ENCODE measurements around the gene AOAH.
"Not testable (repeated sequence)": the region's sequence is repeated elsewhere in the genome, so short reads cannot be mapped to it uniquely, and the experiment has no call there.

Gene AOAH

DNA sequence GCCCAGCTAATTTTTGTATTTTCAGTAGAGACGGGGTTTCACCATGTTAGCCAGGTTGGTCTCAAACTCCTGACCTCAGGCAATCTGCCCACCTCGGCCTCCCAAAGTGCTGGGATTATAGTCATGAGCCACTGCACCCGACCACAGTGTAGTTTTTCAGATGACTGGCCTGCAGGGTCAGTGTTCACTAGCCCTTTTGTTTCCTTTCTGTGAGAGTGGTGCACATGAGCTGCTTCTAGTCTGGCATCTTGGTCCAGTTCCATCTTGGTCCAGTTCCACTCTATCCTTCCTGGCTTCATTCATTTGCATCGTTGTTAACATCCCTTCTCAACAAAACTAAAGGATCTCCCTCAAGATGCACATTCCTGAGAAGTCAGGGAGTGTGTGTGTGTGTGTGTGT, 240.4 kb downstream of the AOAH start:
- not testable (repeated sequence) for H3K27ac ChIP-seq (ENCODE audit: low read length); H3K9ac ChIP-seq (ENCODE audit: low read depth, low read length); H3K36me3 ChIP-seq (ENCODE audit: insufficient read depth, low read depth, low read length); H3K27me3 ChIP-seq (ENCODE audit: insufficient read depth, low read length); H3K4me3 ChIP-seq (ENCODE audit: low read length); H3K9me3 ChIP-seq (ENCODE audit: insufficient read depth, low read depth, low read length); H3K4me1 ChIP-seq (ENCODE audit: insufficient read depth, low read length)

DNA sequence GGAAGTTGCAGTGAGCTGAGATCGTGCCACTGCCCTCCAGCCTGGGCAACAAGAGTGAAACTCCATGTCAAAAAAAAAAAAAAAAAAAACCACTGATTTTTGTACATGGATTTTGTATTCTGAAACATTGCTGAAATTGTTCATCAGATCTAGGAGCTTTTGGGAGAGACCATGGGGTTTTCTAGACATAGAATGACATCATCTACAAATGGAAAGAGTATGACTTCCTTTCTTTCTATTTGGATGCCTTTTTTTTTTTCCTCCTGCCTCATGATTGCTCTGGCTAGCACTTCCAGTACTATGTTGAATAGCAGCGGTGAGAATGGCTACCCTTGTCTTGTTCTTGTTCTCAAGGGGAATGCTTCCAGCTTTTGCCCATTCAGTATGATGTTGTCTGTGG, 245.5 kb downstream of the AOAH start:
- H3K36me3 ChIP-seq (ENCODE audit: insufficient read depth, low read depth, low read length): no peaks in the 10 kb centered on the region
- H3K27ac ChIP-seq (ENCODE audit: low read length): no peak overlapping the region
- no peak overlapping the region for H3K9ac ChIP-seq (ENCODE audit: low read depth, low read length)
- H3K27me3 ChIP-seq (ENCODE audit: insufficient read depth, low read length): no peaks in the 10 kb centered on the region
- H3K4me3 ChIP-seq (ENCODE audit: low read length): no peak overlapping the region
- no peaks in the 10 kb centered on the region for H3K4me1 ChIP-seq (ENCODE audit: insufficient read depth, low read length)
- H3K9me3 ChIP-seq (ENCODE audit: insufficient read depth, low read depth, low read length): no peaks in the 10 kb centered on the region

DNA sequence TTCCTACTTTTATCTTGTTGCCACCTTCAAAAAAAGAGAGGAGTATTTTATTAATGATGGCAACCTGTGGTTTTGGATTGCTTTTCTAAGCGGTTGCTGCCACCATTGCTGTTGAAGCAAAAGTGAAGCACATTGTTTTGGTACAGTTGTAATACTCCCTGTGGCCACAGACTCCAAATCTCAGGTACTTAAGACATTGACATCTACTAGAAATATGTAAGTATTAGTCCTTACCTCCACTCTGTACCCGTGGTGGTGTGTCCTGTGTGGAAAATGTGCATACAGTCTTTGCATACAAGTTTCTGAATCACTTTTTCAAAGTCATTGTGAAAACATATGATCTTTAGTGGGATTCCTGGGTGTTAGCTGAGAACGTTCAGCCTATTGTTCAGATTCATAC, 248.9 kb downstream of the AOAH start:
- Histone ChIP-seq H3K27me3 (ENCODE audit: insufficient read depth, low read length) (no peaks in the 10 kb centered on the region), H3K36me3 (ENCODE audit: insufficient read depth, low read depth, low read length) (no peaks in the 10 kb centered on the region), H3K9me3 (ENCODE audit: insufficient read depth, low read depth, low read length) (no peaks in the 10 kb centered on the region), H3K4me1 (ENCODE audit: insufficient read depth, low read length) (no peaks in the 10 kb centered on the region), H3K9ac (ENCODE audit: low read depth, low read length) (no peak overlapping the region), H3K27ac (ENCODE audit: low read length) (no peak overlapping the region), H3K4me3 (ENCODE audit: low read length) (no peak overlapping the region)

- Histone ChIP-seq H3K27me3 (ENCODE audit: insufficient read depth, low read length) (no peaks in the 10 kb centered on the region), H3K4me1 (ENCODE audit: insufficient read depth, low read length) (no peaks in the 10 kb centered on the region), H3K27ac (ENCODE audit: low read length) (no peak overlapping the region), H3K36me3 (ENCODE audit: insufficient read depth, low read depth, low read length) (no peaks in the 10 kb centered on the region), H3K9me3 (ENCODE audit: insufficient read depth, low read depth, low read length) (no peaks in the 10 kb centered on the region), H3K9ac (ENCODE audit: low read depth, low read length) (no peak overlapping the region), H3K4me3 (ENCODE audit: low read length) (no peak overlapping the region)
These were observed 249.3 kb downstream of the AOAH start for GRCh38 chr7:36475011-36475342.

DNA sequence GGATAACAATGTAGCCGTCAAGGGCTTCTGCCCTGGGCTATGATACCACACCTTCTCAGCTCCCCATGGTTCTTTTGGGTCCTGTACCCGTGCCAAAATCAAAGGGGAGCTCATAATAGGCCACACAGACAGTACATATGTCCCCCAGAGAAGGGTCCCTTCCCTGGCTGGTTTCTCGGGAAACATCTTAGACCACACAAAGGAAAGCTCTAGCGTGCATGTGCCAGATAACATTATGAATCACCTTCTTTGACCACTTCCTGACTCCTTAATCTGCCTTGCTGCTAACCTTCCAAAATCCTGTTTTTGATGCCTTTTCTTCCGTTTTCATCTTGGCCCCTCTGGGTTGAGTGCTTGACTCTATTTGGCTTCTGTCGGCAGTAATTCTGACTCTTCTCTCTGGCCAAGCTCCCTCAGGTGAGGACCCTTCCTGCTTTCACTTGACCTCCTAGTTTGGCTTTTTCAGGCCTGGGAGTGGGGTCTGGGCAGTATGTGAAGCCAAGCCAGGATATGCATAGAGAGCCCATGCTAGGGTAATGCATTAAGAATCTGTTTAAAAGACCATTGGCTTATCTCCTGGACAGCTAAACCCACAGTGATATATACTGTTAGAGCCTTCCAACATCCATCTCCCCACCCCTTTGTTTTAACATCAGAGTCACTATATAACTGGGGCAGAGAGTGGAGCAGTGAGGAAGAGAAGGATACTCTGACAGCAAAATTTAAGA, 249.8 kb downstream of the AOAH start:
- Histone ChIP-seq H3K27ac (ENCODE audit: low read length) (no peak overlapping the region), H3K9me3 (ENCODE audit: insufficient read depth, low read depth, low read length) (no peaks in the 10 kb centered on the region)

DNA sequence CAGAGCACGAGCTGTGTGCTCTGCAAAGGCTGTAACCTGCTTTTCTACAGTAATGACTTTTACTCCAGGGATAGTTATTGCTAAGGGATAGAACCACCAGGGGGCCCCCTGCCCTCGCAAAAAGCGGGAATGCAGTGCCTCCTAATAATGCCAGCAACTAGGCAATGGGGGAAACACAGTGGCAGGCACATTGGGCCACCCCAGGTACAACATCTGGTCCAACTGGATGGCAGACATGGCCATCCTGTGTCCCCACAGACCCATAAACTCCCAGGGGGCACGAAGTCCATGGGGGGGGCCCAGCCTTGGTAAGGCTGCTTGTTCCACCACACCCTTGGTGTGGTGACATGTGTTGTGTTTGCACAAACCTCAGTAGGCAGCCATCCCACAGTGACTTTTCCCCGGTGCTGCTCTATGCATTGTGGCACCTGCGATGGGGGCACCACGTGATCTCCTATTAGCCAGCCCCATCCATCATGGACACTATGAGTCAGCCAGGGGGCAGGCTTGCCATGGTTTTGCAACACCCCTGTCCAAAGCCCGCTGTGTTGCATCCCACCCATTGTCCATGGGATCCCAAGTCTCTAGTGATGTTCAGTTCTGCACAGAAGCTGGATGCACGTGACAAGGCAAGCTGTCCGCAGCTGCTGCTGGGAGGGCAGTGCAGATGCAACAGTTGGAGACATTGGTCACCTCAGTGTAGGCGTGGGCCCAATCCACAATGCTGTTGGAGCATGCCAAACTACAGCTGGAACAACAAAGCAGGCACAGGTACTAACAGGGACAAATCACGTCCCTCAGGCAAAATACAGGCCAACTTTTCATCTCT, 250.6 kb downstream of the AOAH start:
- H3K27ac ChIP-seq (ENCODE audit: low read length): no peak overlapping the region
- no peaks in the 10 kb centered on the region for H3K4me1 ChIP-seq (ENCODE audit: insufficient read depth, low read length)
- no peaks in the 10 kb centered on the region for H3K9me3 ChIP-seq (ENCODE audit: insufficient read depth, low read depth, low read length)
- no peak overlapping the region for H3K9ac ChIP-seq (ENCODE audit: low read depth, low read length)
- H3K36me3 ChIP-seq (ENCODE audit: insufficient read depth, low read depth, low read length): no peaks in the 10 kb centered on the region
- H3K27me3 ChIP-seq (ENCODE audit: insufficient read depth, low read length): no peaks in the 10 kb centered on the region
- no peak overlapping the region for H3K4me3 ChIP-seq (ENCODE audit: low read length)

More for the DNA sequence above, 249.8 kb downstream of the AOAH start:
- no peaks in the 10 kb centered on the region for H3K27me3 ChIP-seq (ENCODE audit: insufficient read depth, low read length)
- no peaks in the 10 kb centered on the region for H3K36me3 ChIP-seq (ENCODE audit: insufficient read depth, low read depth, low read length)
- no peak overlapping the region for H3K4me3 ChIP-seq (ENCODE audit: low read length)
- H3K4me1 ChIP-seq (ENCODE audit: insufficient read depth, low read length): no peaks in the 10 kb centered on the region
- H3K9ac ChIP-seq (ENCODE audit: low read depth, low read length): no peak overlapping the region

DNA sequence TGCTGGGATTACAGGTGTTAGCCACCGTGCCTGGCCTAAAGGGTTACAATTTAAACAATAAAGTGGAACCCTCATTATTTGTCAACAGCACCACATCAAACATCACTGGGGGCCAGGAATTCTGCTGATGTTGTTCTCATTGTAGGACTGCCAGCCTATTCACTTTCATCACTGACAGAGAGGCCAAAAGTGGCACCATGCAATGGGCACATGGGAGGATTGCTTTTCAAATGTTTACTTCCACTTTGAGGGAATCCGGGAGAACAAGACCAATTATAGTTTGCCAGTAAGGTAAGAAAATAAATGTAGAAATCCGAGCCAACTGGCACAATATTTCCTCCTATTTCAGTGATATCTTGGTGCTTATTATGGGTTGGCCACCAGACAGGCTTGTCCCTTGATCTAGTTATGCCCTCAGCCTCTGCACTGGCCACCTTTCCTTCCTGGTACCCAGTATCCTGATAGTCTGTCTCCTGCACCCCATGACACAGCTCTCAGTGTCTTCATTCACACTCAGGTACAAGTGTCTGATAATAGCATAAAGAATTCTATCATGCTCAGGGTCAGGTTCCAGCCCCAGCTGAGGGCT, 252.1 kb downstream of the AOAH start:
- no peaks in the 10 kb centered on the region for H3K4me1 ChIP-seq (ENCODE audit: insufficient read depth, low read length)
- H3K9me3 ChIP-seq (ENCODE audit: insufficient read depth, low read depth, low read length): no peaks in the 10 kb centered on the region
- H3K36me3 ChIP-seq (ENCODE audit: insufficient read depth, low read depth, low read length): no peaks in the 10 kb centered on the region
- H3K27ac ChIP-seq (ENCODE audit: low read length): no peak overlapping the region
- H3K9ac ChIP-seq (ENCODE audit: low read depth, low read length): no peak overlapping the region
- H3K27me3 ChIP-seq (ENCODE audit: insufficient read depth, low read length): no peaks in the 10 kb centered on the region
- no peak overlapping the region for H3K4me3 ChIP-seq (ENCODE audit: low read length)

DNA sequence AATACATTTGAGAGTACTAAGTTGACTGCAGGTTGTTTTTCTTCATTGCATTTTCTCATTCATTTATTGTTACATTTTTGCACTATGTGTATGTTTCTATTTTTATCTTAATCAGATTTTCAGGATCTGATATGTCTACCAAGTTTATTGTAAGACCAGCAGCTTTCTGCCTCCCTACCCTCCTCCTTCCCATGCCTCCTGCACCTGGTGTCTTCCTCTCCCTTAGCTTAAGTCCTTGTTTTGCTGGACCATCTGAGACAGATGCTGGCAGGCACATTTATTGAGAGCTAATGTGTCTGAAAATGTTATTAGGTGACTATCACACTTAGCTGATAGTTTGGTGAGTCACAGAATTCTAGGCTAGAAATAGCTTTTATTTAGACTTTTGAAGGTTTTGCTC, 255.1 kb downstream of the AOAH start:
- no peaks in the 10 kb centered on the region for H3K36me3 ChIP-seq (ENCODE audit: insufficient read depth, low read depth, low read length)
- no peaks in the 10 kb centered on the region for H3K4me1 ChIP-seq (ENCODE audit: insufficient read depth, low read length)
- no peaks in the 10 kb centered on the region for H3K27me3 ChIP-seq (ENCODE audit: insufficient read depth, low read length)
- no peak overlapping the region for H3K9ac ChIP-seq (ENCODE audit: low read depth, low read length)
- no peaks in the 10 kb centered on the region for H3K9me3 ChIP-seq (ENCODE audit: insufficient read depth, low read depth, low read length)
- no peak overlapping the region for H3K27ac ChIP-seq (ENCODE audit: low read length)
- H3K4me3 ChIP-seq (ENCODE audit: low read length): no peak overlapping the region

DNA sequence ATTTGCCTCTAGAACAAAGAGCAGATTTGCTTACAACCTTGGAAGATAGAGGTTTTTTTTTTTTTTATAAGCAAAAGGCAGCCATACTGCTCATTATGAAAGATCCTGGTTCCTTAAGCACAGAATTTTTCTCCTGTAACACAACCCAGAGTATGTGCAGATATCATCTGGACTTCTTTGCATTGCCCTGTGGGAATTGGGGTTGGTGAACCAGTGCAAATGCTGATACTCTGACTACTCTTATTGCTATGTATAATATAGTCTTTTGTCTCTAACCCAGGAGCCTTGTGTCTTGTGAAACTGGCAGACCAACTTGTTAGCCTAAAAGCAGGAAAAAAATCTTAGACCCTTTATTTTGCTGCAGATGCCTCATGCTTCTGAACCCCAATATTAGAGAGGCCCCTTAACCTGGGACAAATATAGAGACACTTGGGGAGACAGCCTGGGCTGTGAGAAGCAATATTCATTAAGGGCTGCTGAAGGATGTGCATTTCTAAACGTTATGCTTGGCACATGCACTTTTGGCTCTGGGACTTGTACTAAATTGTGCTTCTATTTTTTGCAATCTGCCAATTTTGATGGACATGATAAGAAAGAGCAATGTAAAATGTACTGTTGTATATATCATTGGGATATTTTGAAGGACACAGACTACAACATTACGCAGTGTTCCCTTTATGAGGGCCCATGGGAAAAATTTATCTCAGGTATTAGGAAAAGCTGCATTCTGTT, 255.8 kb downstream of the AOAH start:
- Histone ChIP-seq H3K27me3 (ENCODE audit: insufficient read depth, low read length) (no peaks in the 10 kb centered on the region), H3K36me3 (ENCODE audit: insufficient read depth, low read depth, low read length) (no peaks in the 10 kb centered on the region), H3K4me3 (ENCODE audit: low read length) (no peak overlapping the region), H3K4me1 (ENCODE audit: insufficient read depth, low read length) (no peaks in the 10 kb centered on the region), H3K9me3 (ENCODE audit: insufficient read depth, low read depth, low read length) (no peaks in the 10 kb centered on the region), H3K9ac (ENCODE audit: low read depth, low read length) (no peak overlapping the region), H3K27ac (ENCODE audit: low read length) (no peak overlapping the region)

GRCh38 chr7:36466001-36466400, 258.3 kb downstream of the AOAH start:
- not testable (repeated sequence) for H3K9ac ChIP-seq (ENCODE audit: low read depth, low read length); H3K36me3 ChIP-seq (ENCODE audit: insufficient read depth, low read depth, low read length); H3K4me3 ChIP-seq (ENCODE audit: low read length); H3K27me3 ChIP-seq (ENCODE audit: insufficient read depth, low read length); H3K9me3 ChIP-seq (ENCODE audit: insufficient read depth, low read depth, low read length); H3K27ac ChIP-seq (ENCODE audit: low read length); H3K4me1 ChIP-seq (ENCODE audit: insufficient read depth, low read length)

GRCh38 chr7:36464271-36464670, 260.0 kb downstream of the AOAH start:
- Histone ChIP-seq H3K27ac (ENCODE audit: low read length) (no peak overlapping the region), H3K4me3 (ENCODE audit: low read length) (no peak overlapping the region), H3K27me3 (ENCODE audit: insufficient read depth, low read length) (no peaks in the 10 kb centered on the region)

More at GRCh38 chr7:36464271-36464670, 260.0 kb downstream of the AOAH start:
- H3K4me1 ChIP-seq (ENCODE audit: insufficient read depth, low read length): no peaks in the 10 kb centered on the region
- H3K9me3 ChIP-seq (ENCODE audit: insufficient read depth, low read depth, low read length): no peaks in the 10 kb centered on the region
- H3K9ac ChIP-seq (ENCODE audit: low read depth, low read length): no peak overlapping the region
- no peaks in the 10 kb centered on the region for H3K36me3 ChIP-seq (ENCODE audit: insufficient read depth, low read depth, low read length)

All from iPS-20b (cell line).